ENCODE data around the gene KIAA0753.

- TF ChIP-seq CTCF (IDR thresholded peaks at IDR 0.05 in 2 of 3, conservative IDR thresholded peaks at IDR 0.05 in 1 of 3; ENCODE audit: borderline replicate concordance in 1 of 3, insufficient read depth in 1 of 3, low read depth in 2 of 3, low read length in 2 of 3) (no peak), EZH2phosphoT487 (IDR thresholded peaks at IDR 0.05; ENCODE audit: borderline replicate concordance) (no peak), POLR2A (IDR thresholded peaks at IDR 0.05; ENCODE audit: borderline replicate concordance, extremely low read depth, insufficient read depth, insufficient read length) (no peak), EZH2 (IDR thresholded peaks at IDR 0.05) (no peak), ZFX (IDR thresholded peaks at IDR 0.05) (no peak), REST (IDR thresholded peaks at IDR 0.05; ENCODE audit: low read depth) (no peak), CEBPB (IDR thresholded peaks at IDR 0.05; ENCODE audit: low read depth) (no peak), MAX (IDR thresholded peaks at IDR 0.05) (no peak), EGR1 (IDR thresholded peaks at IDR 0.05; ENCODE audit: low read depth) (no peak), ATF3 (IDR thresholded peaks at IDR 0.05) (no peak), SIN3A (IDR thresholded peaks at IDR 0.05; ENCODE audit: low read depth) (no peak)
Observed at GRCh38 chr17:6683730-6684459, 43.4 kb upstream of the KIAA0753 start.
